ENCODE results near the gene ZFAND2B. TPM values are rescaled to one million over a fixed set of nuclear protein-coding genes. Genes with fewer than 3 reads are reported as not detected.

Gene ZFAND2B
- total RNA-seq (55.2 and 58.7 TPM in 2 replicates), polyA plus RNA-seq (115 and 116 TPM in 2 replicates), polyA minus RNA-seq (48.9 and 53.9 TPM in 2 replicates)
- 60.9 TPM for total RNA-seq (2013)

- Histone ChIP-seq H3K36me3 (replicated peaks in 1 of 2; ENCODE audit: control extremely low read depth in 1 of 2, control insufficient read depth in 1 of 2, extremely low read depth in 1 of 2, insufficient read depth in 2 of 2, low read length in 1 of 2) (peaks cover 7 to 24% of the 10 kb centered on the region in 2 experiments), H3K9me3 (ENCODE audit: control extremely low read depth in 1 of 3, control insufficient read depth in 2 of 3, insufficient read depth in 1 of 3, low read length in 2 of 3) (no peaks in the 10 kb centered on the region), H3K9ac (ENCODE audit: low read length) (peak within 1 kb of the TSS; percentile 71), H2AFZ (ENCODE audit: insufficient read depth, low read depth, low read length, poor library complexity, severe bottlenecking) (peak within 1 kb of the TSS; percentile 79), H3K4me3 (ENCODE audit: control extremely low read depth in 1 of 5, extremely low read depth in 1 of 5, insufficient read depth in 1 of 5, low read depth in 2 of 5, low read length in 4 of 5) (peak within 1 kb of the TSS; percentile 53 to 82 (median 76)), H3K4me1 (ENCODE audit: control insufficient read depth in 2 of 2, insufficient read depth in 2 of 2, low read length in 2 of 2) (peaks cover 16 to 23% of the 10 kb centered on the region in 2 donors), H3K4me2 (replicated peaks; ENCODE audit: low read depth, low read length, poor library complexity, severe bottlenecking) (peak within 1 kb of the TSS; percentile 80), H3K27me3 (replicated peaks in 1 of 4; ENCODE audit: control extremely low read depth in 1 of 4, control insufficient read depth in 3 of 4, insufficient read depth in 4 of 4, low read length in 3 of 4) (no peaks in the 10 kb centered on the region), H3K79me2 (ENCODE audit: control insufficient read depth, insufficient read depth, low read length) (peaks cover 6% of the 10 kb centered on the region), H4K20me1 (ENCODE audit: control insufficient read depth, insufficient read depth, low read length, poor library complexity, severe bottlenecking) (peaks cover 14% of the 10 kb centered on the region), H3K27ac (ENCODE audit: low read length in 2 of 2) (peak within 1 kb of the TSS; percentile 84 to 94)
- POLR2A ChIA-PET = interaction anchor here (0.6 to 3.0 kb wide), 18 partner anchors 9 to 182 kb away, joined by 3 to 46 read pairs (median 6); partner anchors contain the start of genes ANKZF1, ATG9A, CNPPD1 and DNAJB2
- Mint-ChIP-seq H3K4me1 (peaks cover 28% of the 10 kb centered on the region), H3K27me3 (no peaks in the 10 kb centered on the region), H3K4me3 (peak within 1 kb of the TSS; percentile 96), H3K9me3 (ENCODE audit: insufficient read depth) (no peaks in the 10 kb centered on the region), H3K27ac (peak within 1 kb of the TSS; percentile 98)
- peak; percentile 91 for ATAC-seq (ENCODE audit: low read depth)
- CTCF ChIA-PET = interaction anchor here (0.9 to 5.7 kb wide), 15 partner anchors 12 to 309 kb away, joined by 3 to 63 read pairs (median 5); partner anchors contain the start of genes ABCB6, ANKZF1, ATG9A and CNPPD1
- peak; percentile 97 for DNase-seq
- intact Hi-C loops (cut with micrococcal nuclease) = loop anchor here (1.0 to 2.0 kb wide), 8 partner anchors 13 to 88 kb away; partner anchors contain the start of genes ANKZF1, ATG9A, DNAJB2 and GLB1L
- under 1% methylated on average over 69 of the region's 76 CpGs for WGBS (ENCODE audit: insufficient coverage)
- TF ChIP-seq CTCF (IDR thresholded peaks at IDR 0.05) = no peak
- TF ChIP-seq EZH2 (IDR thresholded peaks at IDR 0.05; ENCODE audit: borderline replicate concordance, insufficient read depth, low read depth, low read length, poor library complexity, severe bottlenecking) = no peak
Measured at GRCh38 chr2:219206328-219207133, at the start of gene ZFAND2B. TSS of gene ZFAND2B (plus strand) at chr2:219206782. CDS start at chr2:219206988, 206 bp downstream.

Measured in B cell (primary cell).